Measurements from ENCODE around the gene D2HGDH. TPM values are rescaled to one million over a fixed set of nuclear protein-coding genes. Genes with fewer than 3 reads are reported as not detected.

D2HGDH gene
- total and polyA plus RNA-seq, 2 experiments from 2014 or later = 9.7 to 19.1 TPM

GRCh38 chr2:241772063-241772499, 37.7 kb downstream of the D2HGDH start:
- Histone ChIP-seq H2AFZ (no peak overlapping the region), H3K27me3 (replicated peaks; ENCODE audit: insufficient read depth) (no peaks in the 10 kb centered on the region), H3K9me2 (ENCODE audit: insufficient read depth) (no peaks in the 10 kb centered on the region), H3K4me1 (ENCODE audit: insufficient read depth) (peaks cover 10% of the 10 kb centered on the region), H3K9ac (no peak overlapping the region), H3K4me3 (no peak overlapping the region), H3K4me2 (ENCODE audit: unreplicated experiment) (no peak overlapping the region), H4K20me1 (ENCODE audit: insufficient read depth) (no peaks in the 10 kb centered on the region), H3K79me2 (ENCODE audit: insufficient read depth) (no peaks in the 10 kb centered on the region), H3K36me3 (ENCODE audit: low read depth) (no peaks in the 10 kb centered on the region), H3K9me3 (ENCODE audit: low read depth) (no peaks in the 10 kb centered on the region), H3F3A (ENCODE audit: insufficient read depth) (no peaks in the 10 kb centered on the region), H3K27ac (no peak overlapping the region)
- WGBS, 2 experiments (ENCODE audit: low coverage in 1 of 2, low lambda C conversion rate in 2 of 2, missing lambda C conversion rate in 2 of 2) = 84 to 89% methylated on average over 9 of the region's 9 CpGs
- in situ Hi-C loops (cut with MboI) = no loop called here
- no peak for DNase-seq
- TF ChIP-seq EZH2phosphoT487 (IDR thresholded peaks at IDR 0.05; ENCODE audit: insufficient read depth, low read depth) (no peak), EZH2 (IDR thresholded peaks at IDR 0.05; ENCODE audit: insufficient read depth, poor library complexity, severe bottlenecking) (no peak)

DNA sequence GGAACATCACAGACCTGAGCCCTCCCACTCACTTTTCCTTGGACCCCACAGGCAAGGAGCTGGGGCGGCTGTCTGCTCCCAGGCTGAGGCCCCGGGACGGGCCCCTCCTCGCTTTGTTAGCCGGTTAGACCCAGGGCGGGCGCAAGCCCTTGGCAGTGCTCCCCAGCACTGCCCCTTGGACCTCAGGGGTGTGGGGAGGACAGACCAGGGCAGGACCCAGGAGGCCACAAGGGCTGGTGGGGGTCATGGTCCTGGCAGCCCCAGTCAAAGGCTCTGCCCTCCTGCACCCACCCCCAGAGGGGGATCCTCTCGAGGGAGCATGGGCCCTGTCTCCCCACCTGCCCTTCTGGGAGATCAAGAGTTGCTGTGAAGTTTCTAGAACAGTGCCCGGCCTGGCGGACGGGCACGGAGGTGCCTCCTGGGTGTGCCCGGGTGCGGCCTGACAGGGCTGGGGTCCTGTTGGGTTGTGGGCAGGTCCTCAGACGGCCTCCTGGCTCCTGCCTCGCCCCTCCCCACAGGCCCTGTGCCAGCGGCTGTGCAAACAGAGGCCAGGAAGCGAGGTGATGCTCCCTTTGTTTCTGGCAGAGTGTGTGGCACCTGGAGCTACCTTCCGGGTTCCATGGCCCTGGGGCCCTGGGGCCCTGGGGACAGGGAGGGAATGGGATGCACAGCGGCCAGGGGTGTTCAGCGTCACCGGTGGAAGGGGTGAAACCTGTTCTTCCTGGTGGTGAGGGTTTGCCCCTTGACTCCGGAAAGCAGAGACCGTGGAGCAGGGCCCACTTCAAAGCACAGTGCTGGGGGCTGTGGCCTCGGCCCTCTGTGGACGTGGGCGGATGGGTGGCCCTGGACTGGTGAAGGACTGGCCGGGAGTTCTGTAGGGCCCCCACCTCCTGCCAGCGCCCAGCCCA, 39.3 kb downstream of the D2HGDH start:
- TF ChIP-seq EZH2 (IDR thresholded peaks at IDR 0.05; ENCODE audit: insufficient read depth, poor library complexity, severe bottlenecking) (no peak), EZH2phosphoT487 (IDR thresholded peaks at IDR 0.05; ENCODE audit: insufficient read depth, low read depth) (no peak)
- DNase-seq = no peak

DNA sequence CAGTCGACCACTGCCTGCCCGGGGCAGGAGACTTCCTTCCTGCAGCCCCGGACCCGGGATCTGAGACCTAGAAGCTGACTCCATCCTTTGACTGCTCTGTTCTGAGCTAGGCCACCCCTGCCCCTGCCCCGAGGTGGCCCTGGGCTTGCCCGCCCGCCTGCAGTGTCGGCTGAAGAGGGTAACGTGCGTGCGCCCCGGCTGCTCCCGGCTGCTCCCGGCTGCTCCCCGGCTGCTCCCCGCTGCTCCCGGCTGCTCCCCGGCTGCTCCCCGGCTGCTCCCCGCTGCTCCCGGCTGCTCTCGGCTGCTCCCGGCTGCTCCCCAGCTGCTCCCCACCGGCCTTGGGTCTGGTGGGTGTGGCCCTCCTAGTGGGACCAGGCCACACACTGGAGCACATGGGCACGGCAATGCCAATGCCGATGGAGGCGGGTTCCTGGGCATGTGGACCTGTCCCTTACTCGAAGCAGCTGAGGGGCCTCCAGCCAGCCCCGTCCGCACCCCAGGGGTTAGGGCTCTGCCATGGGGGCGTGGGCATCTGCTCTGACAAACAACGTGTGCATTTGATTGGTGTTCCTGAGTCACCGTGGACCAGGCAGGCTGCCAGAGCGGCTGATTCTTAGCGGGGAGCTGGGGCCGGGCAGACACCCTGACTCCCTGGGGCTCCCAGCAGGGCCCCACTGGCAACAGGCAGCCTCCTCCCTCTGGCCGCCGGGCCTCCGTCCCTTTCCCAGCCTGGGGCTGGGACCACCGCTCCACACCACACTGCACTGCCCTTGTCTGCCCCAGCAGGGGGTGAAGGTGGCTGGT, 40.2 kb downstream of the D2HGDH start:
- Histone ChIP-seq H3K36me3 (ENCODE audit: low read depth) (no peaks in the 10 kb centered on the region), H3K4me3 (no peak overlapping the region), H3K9me2 (ENCODE audit: insufficient read depth) (no peaks in the 10 kb centered on the region), H3K9ac (peak overlapping the region; percentile 48), H3K4me1 (ENCODE audit: insufficient read depth) (peaks cover 10% of the 10 kb centered on the region), H2AFZ (peak overlapping the region; percentile 45; the same call in 1 of the 2 replicates), H3K79me2 (ENCODE audit: insufficient read depth) (no peaks in the 10 kb centered on the region), H3K27ac (no peak overlapping the region), H4K20me1 (ENCODE audit: insufficient read depth) (no peaks in the 10 kb centered on the region), H3K4me2 (ENCODE audit: unreplicated experiment) (peak overlapping the region; percentile 70), H3K9me3 (ENCODE audit: low read depth) (no peaks in the 10 kb centered on the region), H3F3A (ENCODE audit: insufficient read depth) (no peaks in the 10 kb centered on the region), H3K27me3 (replicated peaks; ENCODE audit: insufficient read depth) (no peaks in the 10 kb centered on the region)
- in situ Hi-C loops (cut with MboI) = no loop called here
- WGBS, 2 experiments (ENCODE audit: low coverage in 1 of 2, low lambda C conversion rate in 2 of 2, missing lambda C conversion rate in 2 of 2) = 23 to 30% methylated on average over 30 to 40 of the region's 40 CpGs
- peak; percentile 93 for DNase-seq
- TF ChIP-seq EZH2 (IDR thresholded peaks at IDR 0.05; ENCODE audit: insufficient read depth, poor library complexity, severe bottlenecking) (no peak), EZH2phosphoT487 (IDR thresholded peaks at IDR 0.05; ENCODE audit: insufficient read depth, low read depth) (no peak)

More for the DNA sequence above, 39.3 kb downstream of the D2HGDH start:
- in situ Hi-C loops (cut with MboI) = no loop called here
- Histone ChIP-seq H3K9me3 (ENCODE audit: low read depth) (no peaks in the 10 kb centered on the region), H4K20me1 (ENCODE audit: insufficient read depth) (no peaks in the 10 kb centered on the region), H3K27me3 (replicated peaks; ENCODE audit: insufficient read depth) (no peaks in the 10 kb centered on the region), H3K36me3 (ENCODE audit: low read depth) (no peaks in the 10 kb centered on the region), H3K4me3 (no peak overlapping the region), H3K27ac (no peak overlapping the region), H3K4me2 (ENCODE audit: unreplicated experiment) (no peak overlapping the region), H3K9me2 (ENCODE audit: insufficient read depth) (no peaks in the 10 kb centered on the region), H3F3A (ENCODE audit: insufficient read depth) (no peaks in the 10 kb centered on the region), H3K9ac (no peak overlapping the region), H3K79me2 (ENCODE audit: insufficient read depth) (no peaks in the 10 kb centered on the region), H3K4me1 (ENCODE audit: insufficient read depth) (peaks cover 10% of the 10 kb centered on the region), H2AFZ (no peak overlapping the region)
- WGBS, 2 experiments (ENCODE audit: low coverage in 1 of 2, low lambda C conversion rate in 2 of 2, missing lambda C conversion rate in 2 of 2) = 77 to 78% methylated on average over 27 to 29 of the region's 29 CpGs

Measured in GM23248 (cell line).